HCT116 (cell line): Measurements from ENCODE around the gene CDH13. TPM values are rescaled to one million over a fixed set of nuclear protein-coding genes. Genes with fewer than 3 reads are reported as not detected.

ENCODE experiments used
- ATAC-seq: fragments of 200-7000 bp; cut with Tn5 transposase; 2 replicates; pipeline ENCODE4 v1.9.1; 2020; ENCODE audit warnings: mild to moderate bottlenecking, moderate library complexity
- BruUV-seq: library from RNA; stranded (reverse); fragments of 400-500 nt; replicated peaks from 2 replicates; lab custom pipeline; 2021; lab: Mats Ljungman, UMichigan
- CTCF ChIA-PET: fragments of 300-600 bp; sonication (Branson Sonifier 250); formaldehyde crosslinking; loops from one replicate; lab custom pipeline; 2021; ENCODE audit warnings: antibody characterized with exemption; lab: Charles Lee
- POLR2A ChIA-PET: fragments of 300-600, 350-600 bp; sonication (Branson Sonifier 250); formaldehyde crosslinking; loops from one replicate; lab custom pipeline; 2021; ENCODE audit warnings: antibody characterized with exemption; lab: Charles Lee
- RAD21 ChIA-PET, 2 experiments: fragments of 300-600 bp; sonication (Branson Sonifier 250); formaldehyde crosslinking; loops; one replicate each; lab custom pipeline; 2023; ENCODE audit warnings: low total read pairs in 2 of 2; ENCODE audit not compliant: uncharacterized antibody in 2 of 2, unreplicated experiment in 2 of 2, low non-redundant PET in 1 of 2; lab: Charles Lee
- DNase-seq: peaks from one replicate; pipeline ENCODE4 v3.0.0-alpha.2; 2010; ENCODE audit warnings: low read depth, low spot score
- H2AFZ ChIP-seq: fragments of 200-600 bp; shearing (Covaris generic), sonication (generic); 2 replicates; pipeline ENCODE4 v1.6.1; 2017; ENCODE audit warnings: low read depth, mixed run types, mixed read lengths, antibody characterized with exemption, low read length; ENCODE audit not compliant: poor library complexity, severe bottlenecking
- H3K27ac ChIP-seq: 2 replicates; pipeline ENCODE4 v1.5.1; 2012; ENCODE audit warnings: low read depth, low read length
- H3K27me3 ChIP-seq: fragments of 200-600 bp; sonication (generic); 2 replicates; pipeline ENCODE4 v1.6.1; 2016; ENCODE audit warnings: mixed run types, low read length, mixed read lengths; ENCODE audit not compliant: insufficient read depth
- H3K36me3 ChIP-seq, 2 experiments: fragments of 200-500 bp in 1 of 2; fragments of 200-600 bp in 1 of 2; sonication (Bioruptor generic) in 1 of 2; sonication (generic) in 1 of 2; 2 replicates each; pipeline versions ENCODE4 v1.5.1 to v1.6.1; 2014 to 2016; ENCODE audit warnings: low read length in 2 of 2, inconsistent platforms in 1 of 2, mixed read lengths in 1 of 2, mixed run types in 1 of 2; ENCODE audit not compliant: insufficient read depth in 2 of 2, control insufficient read depth in 1 of 2
- H3K4me1 ChIP-seq, 2 experiments: fragments of 200-600 bp in 1 of 2; sonication (generic) in 1 of 2; 2 replicates each; pipeline versions ENCODE4 v1.5.1 to v1.6.1; 2012 to 2017; ENCODE audit warnings: low read length in 2 of 2, inconsistent platforms in 1 of 2, mild to moderate bottlenecking in 1 of 2, mixed read lengths in 1 of 2, mixed run types in 1 of 2, moderate library complexity in 1 of 2; ENCODE audit not compliant: insufficient read depth in 2 of 2, control insufficient read depth in 1 of 2
- H3K4me2 ChIP-seq: fragments of 200-600 bp; sonication (generic); 2 replicates; pipeline ENCODE4 v1.6.1; 2017; ENCODE audit warnings: mixed run types, low read length, mixed read lengths
- H3K4me3 ChIP-seq, 2 experiments: fragments of 200-600 bp in 1 of 2; sonication (generic) in 1 of 2; replicated peaks in 1 of 2; 2 replicates each; pipeline ENCODE4 v1.5.1; 2011 to 2016; ENCODE audit warnings: low read length in 2 of 2, control low read depth in 1 of 2, low read depth in 1 of 2, mild to moderate bottlenecking in 1 of 2, mixed read lengths in 1 of 2, mixed run types in 1 of 2
- H3K79me2 ChIP-seq: fragments of 200-600 bp; sonication (generic); 2 replicates; pipeline ENCODE4 v1.6.1; 2017; ENCODE audit warnings: mild to moderate bottlenecking, mixed run types, low read length, moderate library complexity, mixed read lengths; ENCODE audit not compliant: insufficient read depth
- H3K9ac ChIP-seq: fragments of 200-600 bp; sonication (generic); 2 replicates; pipeline ENCODE4 v1.6.1; 2016; ENCODE audit warnings: low read length, mixed read lengths
- H3K9me2 ChIP-seq: fragments of 200-600 bp; sonication (generic), shearing (Covaris generic); 2 replicates; pipeline ENCODE4 v1.6.1; 2017; ENCODE audit warnings: mixed run types, mild to moderate bottlenecking, moderate library complexity; ENCODE audit not compliant: insufficient read depth
- H3K9me3 ChIP-seq, 2 experiments: fragments of 200-500 bp in 1 of 2; fragments of 200-600 bp in 1 of 2; sonication (Bioruptor generic) in 1 of 2; sonication (generic) in 1 of 2; 2 replicates each; pipeline ENCODE4 v1.6.1; 2014 to 2017; ENCODE audit warnings: low read length in 2 of 2, mixed read lengths in 2 of 2, inconsistent platforms in 1 of 2, low read depth in 1 of 2, mild to moderate bottlenecking in 1 of 2, mixed run types in 1 of 2, moderate library complexity in 1 of 2; ENCODE audit not compliant: control insufficient read depth in 1 of 2, insufficient read depth in 1 of 2
- H4K20me1 ChIP-seq: fragments of 200-600 bp; sonication (generic), shearing (Covaris generic); 2 replicates; pipeline ENCODE4 v1.6.1; 2017; ENCODE audit warnings: mixed run types, mild to moderate bottlenecking, moderate library complexity; ENCODE audit not compliant: insufficient read depth
- ATF3 ChIP-seq: IDR thresholded peaks from 2 replicates; pipeline ENCODE4 v1.6.1; 2012
- CBX3 ChIP-seq: IDR thresholded peaks from 2 replicates; pipeline ENCODE4 v1.6.1; 2012; ENCODE audit warnings: low read depth
- CEBPB ChIP-seq: IDR thresholded peaks from 2 replicates; pipeline ENCODE4 v1.6.1; 2012; ENCODE audit warnings: low read depth
- EGR1 ChIP-seq: IDR thresholded peaks from 2 replicates; pipeline ENCODE4 v1.6.1; 2012; ENCODE audit warnings: low read depth
- EZH2phosphoT487 ChIP-seq: fragments of 200-600 bp; IDR thresholded peaks from 2 replicates; pipeline ENCODE4 v1.6.1; 2018; ENCODE audit warnings: antibody characterized with exemption, borderline replicate concordance
- FOSL1 ChIP-seq: IDR thresholded peaks from 2 replicates; pipeline ENCODE4 v1.6.1; 2012; ENCODE audit warnings: low read depth
- JUND ChIP-seq: IDR thresholded peaks from 2 replicates; pipeline ENCODE4 v1.6.1; 2012
- MAX ChIP-seq: IDR thresholded peaks from 2 replicates; pipeline ENCODE4 v1.6.1; 2012
- POLR2A ChIP-seq: IDR thresholded peaks from 2 replicates; pipeline ENCODE4 v1.7.0; 2011; ENCODE audit warnings: borderline replicate concordance; ENCODE audit not compliant: insufficient read depth, insufficient read length; ENCODE audit errors: extremely low read depth
- SP1 ChIP-seq: IDR thresholded peaks from 2 replicates; pipeline ENCODE4 v1.6.1; 2012; ENCODE audit warnings: low read depth
- SRF ChIP-seq: IDR thresholded peaks from 2 replicates; pipeline ENCODE4 v1.6.1; 2012; ENCODE audit warnings: low read depth
- TCF7L2 ChIP-seq: IDR thresholded peaks from 2 replicates; pipeline ENCODE4 v1.7.0; 2011; ENCODE audit warnings: borderline replicate concordance, inconsistent platforms; ENCODE audit not compliant: insufficient read depth, insufficient read length; ENCODE audit errors: extremely low read depth
- ZBTB33 ChIP-seq: IDR thresholded peaks from 2 replicates; pipeline ENCODE4 v1.6.1; 2011; ENCODE audit warnings: mild to moderate bottlenecking, low read length, moderate library complexity; ENCODE audit not compliant: insufficient replicate concordance; ENCODE audit errors: extremely low read depth
- ZFX ChIP-seq: fragments of 450-650 bp; IDR thresholded peaks from 2 replicates; pipeline ENCODE4 v1.6.1; 2017
- intact Hi-C: fragments of 100-400 bp; cut with micrococcal nuclease; formaldehyde crosslinking; loops from 2 replicates; pipeline ENCODE4 v1.10.0; 2022
- total RNA-seq: library from RNA; stranded (reverse); gene quantifications from one replicate; pipeline ENCODE4 v1.2.1, GENCODE V29; 2021; ENCODE audit not compliant: unreplicated experiment

Gene CDH13
- total RNA-seq, 1 experiment from 2014 or later = not detected

GRCh38 chr16:83835586-83836566 lies 1209.1 kb downstream of the CDH13 start:
- Histone ChIP-seq H3K9me3 (no peaks in the 10 kb centered on the region; a peak in 1 of 4 replicates), H3K79me2 (no peaks in the 10 kb centered on the region), H4K20me1 (no peaks in the 10 kb centered on the region), H3K9me2 (no peaks in the 10 kb centered on the region), H3K4me3 (peak overlapping the region in 1 of 2 experiments; percentile 10; a peak in 1 of 4 replicates), H3K27ac (no peak overlapping the region; the same call in 1 of the 2 replicates), H3K27me3 (no peaks in the 10 kb centered on the region), H3K4me1 (peaks cover 9 to 13% of the 10 kb centered on the region in 2 experiments), H3K9ac (no peak overlapping the region), H3K4me2 (peak overlapping the region; percentile 54), H2AFZ (peak overlapping the region; percentile 76), H3K36me3 (no peaks in the 10 kb centered on the region)
- TF ChIP-seq EZH2phosphoT487 = no peak
- TF ChIP-seq CEBPB = peak; percentile 52; the same call in 1 of the 2 replicates
- TF ChIP-seq MAX = 0 out of 2 replicates have a peak, but pooled peaks have one; percentile 12
- TF ChIP-seq FOSL1 = peak; percentile 88
- TF ChIP-seq ZBTB33 = peak; percentile 33
- no peak for TF ChIP-seq POLR2A
- TF ChIP-seq ATF3 = no peak
- TF ChIP-seq CBX3 = peak; percentile 72; the same call in 1 of the 2 replicates
- peak; percentile 84 for TF ChIP-seq JUND
- TF ChIP-seq SRF = 0 out of 2 replicates have a peak, but pooled peaks have one; percentile 33
- no peak for TF ChIP-seq ZFX
- no peak for TF ChIP-seq EGR1
- TF ChIP-seq SP1 = peak; percentile 67
- no peak for TF ChIP-seq TCF7L2
- RAD21 ChIA-PET = no interaction called here
- DNase-seq (peak; percentile 51), ATAC-seq (peak; percentile 51; the same call in 1 of the 2 replicates)
- BruUV-seq = no TSS peak
- CTCF ChIA-PET = interaction anchor here (0.7 to 1.0 kb wide), 3 partner anchors 9 to 118 kb away, joined by 3 read pairs; no protein-coding TSS in a partner anchor
- POLR2A ChIA-PET = interaction anchor here (0.7 kb wide), 2 partner anchors 178 to 241 kb away, joined by 3 to 4 read pairs; no protein-coding TSS in a partner anchor
- intact Hi-C loops = no loop called here
